Spleen (tissue), 7 donors: Measurements from ENCODE around the gene ALKAL2.

Experiments used
- CTCF ChIP-seq, 11 experiments: fragments of 200-600 bp in 7 of 11; fragments of 450-650 bp in 4 of 11; sonication (generic) in 4 of 11; IDR thresholded peaks in 8 of 11; conservative IDR thresholded peaks in 3 of 11; 1 replicate in 7 of 11; 2 replicates in 4 of 11; pipeline versions ENCODE4 v1.4.0 to v1.8.0; 2016 to 2021; ENCODE audit warnings: antibody characterized with exemption in 11 of 11, inconsistent platforms in 4 of 11, mild to moderate bottlenecking in 1 of 11
- POLR2A ChIP-seq, 3 donors: fragments of 450-650 bp; IDR thresholded peaks; one replicate each; pipeline ENCODE4 v1.5.1; 2017; ENCODE audit warnings: antibody characterized with exemption in 3 of 3, mild to moderate bottlenecking in 1 of 3
- POLR2AphosphoS5 ChIP-seq, 3 donors: sonication (generic); formaldehyde crosslinking; IDR thresholded peaks; one replicate each; pipeline ENCODE4 v1.5.1; 2017; ENCODE audit warnings: antibody characterized with exemption in 3 of 3
- donor health status: DM: no; HTN: no; CAD: no; lungs with moderate emphysema.
- donor health status: DM: no; HTN: no; CAD: no.
- donor health status: DM: no; HTN: no; CAD: no.

GRCh38 chr2:287471-287885, 413 bp downstream of the ALKAL2 start:
- TF ChIP-seq CTCF (IDR thresholded peaks at IDR 0.05 in 8 of 11, conservative IDR thresholded peaks at IDR 0.05 in 3 of 11) (no peak), POLR2AphosphoS5 (IDR thresholded peaks at IDR 0.05) (no peak), POLR2A (IDR thresholded peaks at IDR 0.05) (no peak)
